Mucosa of rectum (tissue), 2 donors: ENCODE measurements around the gene RAB11FIP3.

ENCODE experiments used
- H3K27ac ChIP-seq, 2 donors: one replicate each; pipeline ENCODE4 v1.7.0; 2013; ENCODE audit warnings: inconsistent platforms in 2 of 2, low read depth in 2 of 2, low read length in 2 of 2
- H3K27me3 ChIP-seq, 2 donors: one replicate each; pipeline ENCODE4 v1.7.0; 2013; ENCODE audit warnings: low read length in 2 of 2; ENCODE audit not compliant: control insufficient read depth in 2 of 2, insufficient read depth in 2 of 2
- H3K36me3 ChIP-seq, 2 donors: one replicate each; pipeline ENCODE4 v1.7.0; 2013; ENCODE audit warnings: low read length in 2 of 2; ENCODE audit not compliant: control insufficient read depth in 2 of 2, insufficient read depth in 2 of 2
- H3K4me1 ChIP-seq, 2 donors: one replicate each; pipeline ENCODE4 v1.7.0; 2013; ENCODE audit warnings: low read length in 2 of 2, mild to moderate bottlenecking in 1 of 2; ENCODE audit not compliant: control insufficient read depth in 2 of 2, insufficient read depth in 2 of 2
- H3K4me3 ChIP-seq, 2 donors: one replicate each; pipeline ENCODE4 v1.7.0; 2013; ENCODE audit warnings: low read length in 2 of 2
- H3K9ac ChIP-seq, 2 donors: one replicate each; pipeline ENCODE4 v1.7.0; 2013; ENCODE audit warnings: low read length in 2 of 2, low read depth in 1 of 2, mild to moderate bottlenecking in 1 of 2
- H3K9me3 ChIP-seq, 2 donors: one replicate each; pipeline ENCODE4 v1.7.0; 2013; ENCODE audit warnings: low read length in 2 of 2; ENCODE audit not compliant: control insufficient read depth in 2 of 2
- donor health status: healthy.
- donor health status: Normal muscosa, but diverticular disease.

Gene RAB11FIP3

DNA sequence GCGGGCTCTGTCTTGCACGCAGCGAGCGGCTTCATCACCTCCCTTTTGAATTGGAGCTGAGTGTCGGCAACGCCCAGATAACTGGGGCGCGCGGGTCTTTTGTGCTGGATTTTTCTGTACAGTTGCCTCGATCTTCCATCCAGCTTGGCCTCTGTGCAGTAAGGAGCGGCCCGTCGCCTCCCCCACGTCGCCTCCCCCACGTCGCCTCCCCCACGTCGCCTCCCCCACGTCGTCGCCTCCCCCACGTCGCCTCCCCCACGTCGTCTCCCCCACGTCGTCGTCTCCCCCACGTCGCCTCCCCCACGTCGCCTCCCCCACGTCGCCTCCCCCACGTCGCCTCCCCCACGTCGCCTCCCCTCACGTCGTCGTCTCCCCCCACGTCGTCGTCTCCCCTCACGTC is 119.1 kb downstream of the RAB11FIP3 start:
- Histone ChIP-seq H3K9ac (no peak overlapping the region), H3K27ac (no peak overlapping the region), H3K4me1 (no peaks in the 10 kb centered on the region), H3K4me3 (no peak overlapping the region), H3K27me3 (no peaks in the 10 kb centered on the region), H3K9me3 (no peaks in the 10 kb centered on the region), H3K36me3 (peaks cover 3 to 15% of the 10 kb centered on the region in 2 donors)

DNA sequence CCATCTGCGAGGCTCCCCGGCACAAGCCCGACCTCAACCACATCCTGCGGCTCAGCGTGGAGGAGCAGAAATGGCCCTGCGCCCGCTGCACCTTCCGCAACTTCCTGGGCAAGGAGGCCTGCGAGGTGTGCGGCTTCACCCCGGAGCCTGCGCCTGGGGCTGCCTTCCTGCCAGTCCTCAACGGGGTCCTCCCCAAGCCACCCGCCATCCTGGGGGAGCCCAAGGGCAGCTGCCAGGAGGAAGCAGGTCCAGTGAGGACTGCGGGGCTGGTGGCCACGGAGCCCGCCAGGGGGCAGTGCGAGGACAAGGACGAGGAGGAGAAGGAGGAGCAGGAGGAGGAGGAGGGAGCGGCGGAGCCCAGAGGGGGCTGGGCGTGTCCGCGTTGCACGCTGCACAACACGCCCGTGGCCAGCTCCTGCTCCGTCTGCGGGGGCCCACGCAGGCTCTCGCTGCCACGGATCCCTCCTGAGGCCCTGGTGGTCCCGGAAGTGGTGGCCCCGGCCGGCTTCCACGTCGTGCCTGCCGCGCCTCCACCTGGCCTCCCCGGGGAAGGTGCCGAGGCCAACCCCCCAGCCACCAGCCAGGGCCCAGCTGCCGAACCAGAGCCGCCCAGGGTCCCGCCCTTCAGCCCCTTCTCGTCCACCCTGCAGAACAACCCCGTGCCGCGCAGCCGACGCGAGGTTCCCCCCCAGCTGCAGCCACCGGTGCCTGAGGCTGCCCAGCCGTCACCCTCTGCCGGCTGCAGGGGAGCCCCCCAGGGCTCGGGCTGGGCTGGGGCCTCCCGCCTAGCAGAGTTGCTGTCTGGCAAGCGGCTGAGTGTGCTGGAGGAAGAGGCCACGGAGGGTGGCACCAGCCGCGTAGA is 121.7 kb downstream of the RAB11FIP3 start:
- Histone ChIP-seq H3K27ac (no peak overlapping the region), H3K27me3 (no peaks in the 10 kb centered on the region), H3K36me3 (peaks cover 9 to 13% of the 10 kb centered on the region in 2 donors), H3K9ac (no peak overlapping the region), H3K4me1 (no peaks in the 10 kb centered on the region), H3K9me3 (no peaks in the 10 kb centered on the region), H3K4me3 (no peak overlapping the region)

DNA sequence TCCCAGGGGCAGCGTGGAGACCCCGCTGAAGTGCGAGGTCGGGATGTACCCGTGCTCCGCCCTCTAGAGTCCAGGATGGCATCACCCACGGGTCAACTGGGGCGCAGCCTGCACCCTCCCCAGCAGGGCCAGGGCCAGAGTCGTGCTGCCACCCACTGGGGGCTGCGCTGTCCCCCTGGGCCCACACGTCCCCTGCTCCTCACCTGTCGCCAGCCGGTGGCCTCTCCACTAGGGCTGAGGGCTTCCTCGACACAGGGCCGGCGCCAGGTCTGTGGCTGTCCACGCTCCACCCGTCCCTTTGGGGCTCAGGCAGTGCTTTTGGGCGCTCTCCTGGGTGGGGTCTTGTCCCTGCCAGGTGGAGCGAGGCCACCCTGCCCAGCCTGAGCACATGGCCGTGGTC is 123.1 kb downstream of the RAB11FIP3 start:
- H3K36me3 ChIP-seq: peaks cover 7 to 13% of the 10 kb centered on the region in 2 donors
- no peak overlapping the region for H3K9ac ChIP-seq
- H3K4me3 ChIP-seq: no peak overlapping the region

DNA sequence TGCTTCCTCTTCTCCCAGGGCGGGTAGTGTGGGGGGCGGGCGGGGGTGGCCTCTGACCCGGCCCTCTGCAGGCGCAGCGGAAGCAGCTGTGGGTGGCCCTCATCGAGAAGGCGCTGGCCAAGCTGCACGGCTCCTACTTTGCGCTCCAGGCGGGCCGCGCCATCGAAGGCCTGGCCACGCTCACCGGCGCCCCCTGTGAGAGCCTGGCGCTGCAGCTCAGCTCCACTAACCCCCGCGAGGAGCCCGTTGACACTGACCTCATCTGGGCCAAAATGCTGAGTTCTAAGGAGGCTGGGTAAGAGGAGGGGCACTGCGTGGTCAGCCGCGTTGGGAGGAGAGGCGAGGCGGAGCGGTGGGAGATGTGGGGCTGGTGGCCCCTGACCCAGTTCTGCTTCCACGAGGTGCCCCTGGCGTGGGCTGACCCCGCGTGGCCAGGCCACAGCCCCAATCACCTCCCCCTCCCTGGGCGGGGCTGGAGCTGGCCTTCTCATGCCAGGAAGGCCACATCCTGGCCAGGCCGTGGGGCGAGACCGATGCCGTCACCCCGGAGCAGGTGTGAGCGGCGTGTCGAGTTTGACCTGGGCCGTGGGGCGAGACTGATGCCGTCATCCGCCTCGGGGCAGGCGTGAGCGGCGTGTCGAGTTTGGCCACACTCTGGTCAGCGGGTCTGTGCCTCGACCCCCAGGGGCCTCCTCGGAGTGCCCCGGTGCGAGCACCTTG is 124.3 kb downstream of the RAB11FIP3 start:
- Histone ChIP-seq H3K27me3 (no peaks in the 10 kb centered on the region), H3K9me3 (no peaks in the 10 kb centered on the region), H3K4me3 (no peak overlapping the region), H3K36me3 (peaks cover 7 to 13% of the 10 kb centered on the region in 2 donors), H3K27ac (no peak overlapping the region), H3K4me1 (peaks cover 0 to under 1% of the 10 kb centered on the region in 2 donors), H3K9ac (no peak overlapping the region)

More for the DNA sequence above, 123.1 kb downstream of the RAB11FIP3 start:
- no peak overlapping the region for H3K27ac ChIP-seq
- no peaks in the 10 kb centered on the region for H3K9me3 ChIP-seq
- H3K4me1 ChIP-seq: no peaks in the 10 kb centered on the region
- no peaks in the 10 kb centered on the region for H3K27me3 ChIP-seq

DNA sequence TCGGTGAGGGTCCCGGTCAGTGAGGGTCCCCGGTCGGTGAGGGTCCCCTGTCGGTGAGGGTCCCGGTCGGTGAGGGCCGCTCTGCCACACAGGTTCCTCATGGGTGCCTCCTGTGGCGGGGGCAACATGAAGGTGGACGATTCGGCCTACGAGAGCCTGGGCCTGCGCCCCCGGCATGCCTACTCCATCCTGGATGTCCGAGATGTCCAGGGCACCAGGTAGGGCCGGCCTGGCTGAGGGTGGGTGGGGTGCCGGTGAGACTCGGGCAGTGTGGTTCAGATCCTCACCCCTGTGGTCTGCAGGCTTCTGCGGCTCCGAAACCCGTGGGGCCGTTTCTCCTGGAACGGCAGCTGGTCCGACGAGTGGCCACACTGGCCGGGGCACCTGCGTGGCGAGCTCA is 125.8 kb downstream of the RAB11FIP3 start:
- Histone ChIP-seq H3K36me3 (peaks cover 7 to 13% of the 10 kb centered on the region in 2 donors), H3K9me3 (no peaks in the 10 kb centered on the region), H3K27ac (no peak overlapping the region), H3K9ac (no peak overlapping the region), H3K27me3 (no peaks in the 10 kb centered on the region), H3K4me1 (peaks cover 0 to 3% of the 10 kb centered on the region in 2 donors), H3K4me3 (no peak overlapping the region)

DNA sequence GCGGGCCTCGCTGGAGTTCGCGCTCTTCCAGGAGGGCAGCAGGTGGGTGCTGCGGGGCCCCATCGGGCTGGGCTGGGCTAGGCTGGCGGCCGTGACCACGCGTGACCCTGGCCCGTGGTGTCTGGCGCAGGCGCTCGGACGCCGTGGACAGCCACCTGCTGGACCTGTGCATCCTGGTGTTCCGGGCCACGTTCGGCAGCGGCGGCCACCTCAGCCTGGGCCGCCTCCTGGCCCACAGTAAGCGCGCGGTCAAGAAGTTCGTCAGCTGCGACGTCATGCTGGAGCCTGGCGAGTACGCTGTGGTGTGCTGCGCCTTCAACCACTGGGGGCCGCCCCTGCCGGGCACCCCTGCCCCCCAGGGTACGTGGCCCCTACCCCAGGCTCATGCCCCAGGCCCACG is 126.7 kb downstream of the RAB11FIP3 start:
- H3K36me3 ChIP-seq: peaks cover 7 to 13% of the 10 kb centered on the region in 2 donors

DNA sequence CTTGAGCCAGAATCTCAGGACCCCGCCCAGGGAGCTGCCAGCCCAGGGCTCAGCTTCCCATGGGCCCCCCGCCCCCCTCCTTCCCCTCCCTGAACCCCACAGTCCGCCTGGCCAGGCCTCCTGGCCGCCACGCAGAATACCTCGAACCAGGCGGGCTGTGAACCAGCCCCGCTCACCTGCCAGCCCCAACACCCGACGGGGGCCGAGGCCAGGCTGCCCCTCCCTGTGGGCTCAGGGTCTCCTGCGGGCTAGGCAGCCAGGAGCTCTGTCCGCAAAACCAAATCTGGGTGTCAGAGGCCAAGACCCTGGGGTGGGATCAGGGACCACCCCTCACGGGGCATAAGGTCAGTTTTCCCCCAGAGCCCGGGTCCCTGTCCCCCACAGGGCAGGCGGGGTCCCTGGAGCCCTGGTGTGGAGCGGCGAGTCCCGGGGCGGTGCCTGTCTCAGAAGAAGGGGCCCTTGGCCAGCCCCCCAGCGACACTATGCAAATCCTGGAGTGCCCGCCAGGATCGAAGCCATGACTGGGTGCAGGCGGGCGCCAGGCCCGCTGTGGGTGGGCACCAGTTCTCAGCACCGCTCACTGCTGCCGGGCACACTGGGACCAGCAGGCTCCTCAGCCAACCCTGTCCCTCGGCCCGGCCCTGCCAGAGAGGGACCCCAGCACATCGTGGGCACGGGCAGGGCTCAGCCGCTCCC is 128.3 kb downstream of the RAB11FIP3 start:
- no peak overlapping the region for H3K27ac ChIP-seq
- no peak overlapping the region for H3K9ac ChIP-seq
- H3K36me3 ChIP-seq: peaks cover 4 to 13% of the 10 kb centered on the region in 2 donors
- peaks cover 0 to 3% of the 10 kb centered on the region in 2 donors for H3K4me1 ChIP-seq
- no peaks in the 10 kb centered on the region for H3K9me3 ChIP-seq
- H3K27me3 ChIP-seq: peaks cover 2 to 11% of the 10 kb centered on the region in 2 donors
- H3K4me3 ChIP-seq: no peak overlapping the region

More for the DNA sequence above, 126.7 kb downstream of the RAB11FIP3 start:
- Histone ChIP-seq H3K27me3 (peaks cover 0 to under 1% of the 10 kb centered on the region in 2 donors), H3K27ac (no peak overlapping the region), H3K4me1 (peaks cover 0 to 3% of the 10 kb centered on the region in 2 donors), H3K4me3 (no peak overlapping the region), H3K9ac (no peak overlapping the region), H3K9me3 (no peaks in the 10 kb centered on the region)

DNA sequence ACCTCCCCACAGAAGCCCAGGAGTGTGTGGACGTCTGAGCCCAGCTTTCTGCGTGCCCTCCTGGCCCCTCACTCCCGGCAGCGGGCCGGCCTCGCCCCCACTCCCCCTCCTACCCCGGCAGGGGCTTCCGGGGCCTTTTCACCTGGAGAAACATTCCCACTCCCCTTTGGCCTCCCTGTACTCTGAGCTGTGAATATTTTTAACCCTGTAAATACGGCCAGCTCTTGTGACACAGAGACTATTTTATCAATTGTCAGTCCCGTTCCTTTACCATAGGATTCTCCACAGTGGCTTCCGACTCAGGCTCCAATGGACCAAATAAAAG is 128.8 kb downstream of the RAB11FIP3 start:
- Histone ChIP-seq H3K9ac (no peak overlapping the region), H3K9me3 (no peaks in the 10 kb centered on the region), H3K4me1 (peaks cover 0 to 3% of the 10 kb centered on the region in 2 donors), H3K27me3 (peaks cover 4 to 17% of the 10 kb centered on the region in 2 donors), H3K27ac (no peak overlapping the region), H3K36me3 (peaks cover 2 to 13% of the 10 kb centered on the region in 2 donors), H3K4me3 (no peak overlapping the region)

DNA sequence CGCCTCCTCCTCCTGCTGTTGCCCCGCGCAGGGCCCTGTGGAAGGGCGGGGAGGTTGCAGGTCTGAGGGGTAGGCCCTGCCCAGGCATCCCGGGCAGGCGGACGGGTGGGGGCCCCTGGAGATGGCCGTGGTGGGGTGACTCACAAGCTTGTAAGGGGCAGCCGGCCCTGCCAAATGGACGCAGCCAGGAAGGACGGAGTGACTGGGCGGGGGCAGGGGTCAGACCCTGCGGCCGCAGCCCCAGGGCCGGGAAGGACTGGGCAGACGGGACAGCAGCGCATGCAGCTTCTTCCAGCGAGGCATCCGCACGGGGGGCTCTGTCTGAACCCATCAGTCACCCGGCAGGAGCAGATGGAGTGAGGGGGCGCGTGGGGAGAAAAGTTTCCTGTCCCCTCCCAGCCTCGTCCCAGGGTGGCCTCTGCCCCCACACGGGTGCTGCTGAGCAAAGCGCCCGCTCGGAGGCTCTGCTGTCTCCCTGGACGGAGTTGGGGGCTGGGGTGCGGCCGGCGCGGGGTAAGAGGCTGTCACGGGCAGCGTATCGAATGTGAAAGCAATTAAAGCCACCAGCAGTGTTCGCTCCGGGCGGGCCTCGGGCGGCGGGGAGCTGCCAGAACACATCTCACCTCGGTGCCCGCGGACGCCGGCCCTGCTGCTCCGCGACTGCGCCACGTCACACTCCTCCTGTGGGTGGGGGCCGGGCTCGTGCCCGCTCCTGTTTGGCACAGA is 129.4 kb downstream of the RAB11FIP3 start:
- Histone ChIP-seq H3K9ac (no peak overlapping the region), H3K27ac (no peak overlapping the region), H3K36me3 (peaks cover under 1 to 9% of the 10 kb centered on the region in 2 donors), H3K4me1 (peaks cover 0 to 5% of the 10 kb centered on the region in 2 donors), H3K9me3 (no peaks in the 10 kb centered on the region), H3K4me3 (no peak overlapping the region), H3K27me3 (peaks cover 7 to 22% of the 10 kb centered on the region in 2 donors)
